ENCODE results near the gene HUS1.
"Not testable (repeated sequence)": the region's sequence is repeated elsewhere in the genome, so short reads cannot be mapped to it uniquely, and the experiment has no call there.

HUS1 gene

DNA sequence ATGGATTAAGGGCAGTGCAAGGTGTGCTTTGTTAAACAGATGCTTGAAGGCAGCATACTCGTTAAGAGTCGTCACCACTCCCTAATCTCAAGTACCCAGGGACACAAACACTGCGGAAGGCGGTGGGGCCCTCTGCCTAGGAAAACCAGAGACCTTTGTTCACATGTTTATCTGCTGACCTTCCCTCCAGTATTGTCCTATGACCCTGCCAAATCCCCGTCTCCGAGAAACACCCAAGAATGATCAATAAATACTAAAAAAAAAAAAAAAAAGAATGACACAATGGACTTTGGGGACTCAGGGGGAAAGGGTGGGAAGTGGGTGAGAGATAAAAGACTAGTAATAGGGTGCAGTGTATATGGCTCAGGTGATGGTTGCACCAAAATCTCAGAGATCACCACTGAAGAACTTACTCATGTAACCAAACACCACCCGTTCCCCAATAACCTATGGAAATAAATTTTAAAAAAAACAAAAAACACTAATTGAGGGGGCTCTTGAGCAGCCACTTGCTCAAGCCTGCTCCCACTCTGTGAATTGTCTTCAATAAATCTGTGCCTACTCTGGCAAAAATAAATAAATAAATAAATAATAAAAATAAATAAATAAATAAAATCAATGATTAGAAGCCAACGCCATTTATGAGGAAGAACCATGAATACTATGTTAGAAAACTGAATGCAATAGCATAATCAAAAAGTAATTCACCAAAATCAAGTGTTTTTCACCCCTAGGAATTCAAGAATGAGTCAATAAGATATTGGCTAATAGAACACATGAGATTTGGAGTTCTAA, 56.1 kb downstream of the HUS1 start:
- DNase-seq (ENCODE audit: low read depth) = not testable (repeated sequence)

DNA sequence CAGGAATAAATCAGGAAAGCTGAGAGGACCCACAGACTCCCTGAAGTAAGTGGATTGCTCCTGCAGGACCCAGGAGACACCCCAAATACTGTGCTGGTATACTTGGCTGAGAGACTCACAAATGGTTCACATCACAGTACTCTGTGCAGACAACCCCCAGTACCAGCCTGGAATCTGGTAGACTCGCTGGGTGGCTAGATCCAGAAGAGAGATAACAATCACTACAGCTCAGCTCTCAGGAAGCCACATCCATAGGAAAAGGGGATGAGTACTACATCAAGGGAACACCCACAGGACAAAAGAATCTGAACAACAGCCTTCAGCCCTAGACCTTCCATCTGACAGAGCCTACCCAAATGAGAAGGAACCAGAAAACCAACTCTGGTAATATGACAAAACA, 62.9 kb downstream of the HUS1 start:
- not testable (repeated sequence) for DNase-seq (ENCODE audit: low read depth)

DNA sequence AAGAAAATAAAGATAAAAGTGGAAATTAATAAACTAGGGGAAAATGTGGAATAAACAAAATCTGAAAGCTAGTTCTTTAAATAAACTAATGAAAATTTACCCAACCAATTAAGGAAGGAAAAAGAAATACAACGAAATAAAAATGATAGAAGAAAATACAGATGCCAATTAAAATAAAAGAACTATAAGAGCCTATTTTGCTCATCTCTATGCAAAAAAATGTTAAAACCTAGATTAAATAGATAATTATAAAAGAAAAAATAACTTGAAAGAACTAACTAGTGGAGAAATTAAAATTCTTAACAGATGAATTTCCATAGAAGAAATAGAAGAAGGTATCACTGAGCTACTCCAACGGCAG, 63.8 kb downstream of the HUS1 start:
- DNase-seq (ENCODE audit: low read depth) = no peak

DNA sequence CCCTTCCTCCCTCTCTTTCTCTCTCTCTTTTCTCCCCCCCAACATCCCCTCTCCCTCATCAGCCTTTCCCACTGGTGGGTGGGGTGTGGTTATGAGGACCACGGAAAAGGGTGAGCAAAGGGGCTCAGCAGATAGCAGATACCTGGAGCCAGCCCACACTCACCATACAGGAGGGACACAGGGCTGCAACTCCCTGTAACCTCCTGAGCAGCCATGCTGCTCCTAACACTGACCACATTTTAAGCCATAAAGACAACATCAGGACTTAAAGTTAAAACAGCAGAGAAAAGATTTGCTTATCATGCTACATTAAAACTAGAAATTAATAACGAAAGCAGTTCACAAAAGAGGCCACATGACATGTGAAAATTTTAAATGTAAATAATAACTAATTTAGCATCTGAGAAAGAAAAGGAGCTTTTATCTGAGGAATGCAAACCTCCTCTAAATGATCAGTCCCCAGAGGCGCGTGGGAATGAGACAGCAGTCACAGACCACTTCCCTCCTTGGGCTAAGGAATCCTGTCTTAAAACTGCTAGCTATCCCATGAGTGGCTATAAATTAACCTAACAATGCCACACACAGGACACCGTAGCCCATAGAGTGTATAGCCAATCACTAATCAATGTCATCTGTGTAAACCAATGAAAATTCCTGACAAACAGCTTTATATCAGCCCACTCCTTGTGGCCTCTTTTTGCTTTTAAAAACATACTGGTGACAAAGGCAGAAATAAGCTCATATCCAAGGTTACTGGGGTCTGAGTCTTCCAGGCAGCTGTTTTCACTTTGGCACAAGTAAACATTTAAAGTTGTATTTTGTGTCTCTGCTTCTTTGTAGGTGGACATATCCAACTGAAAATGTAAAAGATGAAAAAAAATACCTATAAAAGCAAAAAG, 64.4 kb downstream of the HUS1 start:
- no peak for DNase-seq (ENCODE audit: low read depth)
